SK-N-SH treated with all-trans-retinoic acid at 6 μM for 48 hours (cell line): ENCODE measurements around the gene USP49.

ENCODE experiments used
- CSDC2 ChIP-seq: fragments of 250-450 bp; sonication (Bioruptor Pico); IDR thresholded peaks from 2 replicates; pipeline ENCODE4 v1.5.0; 2020; ENCODE audit warnings: mild to moderate bottlenecking, moderate library complexity
- TOX ChIP-seq: fragments of 250-450 bp; sonication (Bioruptor Pico); IDR thresholded peaks from 2 replicates; pipeline ENCODE4 v1.8.0; 2021; ENCODE audit warnings: mild to moderate bottlenecking, moderate library complexity, borderline replicate concordance
- ZNF8 ChIP-seq: fragments of 450-650 bp; formaldehyde crosslinking; IDR thresholded peaks from 2 replicates; pipeline ENCODE4 v1.5.0; 2020; ENCODE audit warnings: mild to moderate bottlenecking, moderate library complexity

DNA sequence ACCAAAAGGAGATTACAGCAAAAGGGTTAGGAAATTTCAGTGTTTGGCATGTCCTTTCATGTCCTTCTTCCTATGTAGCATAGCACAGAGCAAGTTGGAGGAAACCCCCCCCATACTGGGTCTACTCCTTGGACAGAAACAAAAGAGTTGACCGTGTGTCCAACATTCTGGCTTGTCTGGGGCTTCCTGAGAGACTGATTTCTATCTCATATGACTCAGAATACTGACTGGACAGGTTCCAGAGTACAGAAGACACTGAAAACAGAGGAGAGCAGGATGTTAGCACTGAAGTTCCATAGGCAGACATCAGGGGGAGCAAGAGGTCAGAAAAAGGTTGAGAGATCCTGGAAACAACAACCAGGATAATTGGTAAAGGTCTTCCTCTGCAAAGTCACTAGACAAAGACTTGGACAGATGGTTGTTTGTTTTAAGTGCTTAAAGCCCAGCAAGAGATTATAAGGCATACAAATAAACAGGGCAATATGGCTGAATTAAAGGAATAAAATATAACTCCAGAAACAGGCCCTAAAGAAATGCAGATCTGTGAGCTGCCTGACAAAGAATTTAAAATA, 48.4 kb downstream of the USP49 start:
- no peak for TF ChIP-seq CSDC2 (CRISPR knock-in tag)
- TF ChIP-seq ZNF8 = no peak
- TF ChIP-seq TOX = no peak
